ENCODE results near the gene SLC27A5. TPM values are rescaled to one million over a fixed set of nuclear protein-coding genes. Genes with fewer than 3 reads are reported as not detected.
"Not testable (repeated sequence)": the region's sequence is repeated elsewhere in the genome, so short reads cannot be mapped to it uniquely, and the experiment has no call there.

Gene SLC27A5
- total RNA-seq, 4 donors from 2014 or later = 2.0 to 9.1 (median 4.6) TPM

DNA sequence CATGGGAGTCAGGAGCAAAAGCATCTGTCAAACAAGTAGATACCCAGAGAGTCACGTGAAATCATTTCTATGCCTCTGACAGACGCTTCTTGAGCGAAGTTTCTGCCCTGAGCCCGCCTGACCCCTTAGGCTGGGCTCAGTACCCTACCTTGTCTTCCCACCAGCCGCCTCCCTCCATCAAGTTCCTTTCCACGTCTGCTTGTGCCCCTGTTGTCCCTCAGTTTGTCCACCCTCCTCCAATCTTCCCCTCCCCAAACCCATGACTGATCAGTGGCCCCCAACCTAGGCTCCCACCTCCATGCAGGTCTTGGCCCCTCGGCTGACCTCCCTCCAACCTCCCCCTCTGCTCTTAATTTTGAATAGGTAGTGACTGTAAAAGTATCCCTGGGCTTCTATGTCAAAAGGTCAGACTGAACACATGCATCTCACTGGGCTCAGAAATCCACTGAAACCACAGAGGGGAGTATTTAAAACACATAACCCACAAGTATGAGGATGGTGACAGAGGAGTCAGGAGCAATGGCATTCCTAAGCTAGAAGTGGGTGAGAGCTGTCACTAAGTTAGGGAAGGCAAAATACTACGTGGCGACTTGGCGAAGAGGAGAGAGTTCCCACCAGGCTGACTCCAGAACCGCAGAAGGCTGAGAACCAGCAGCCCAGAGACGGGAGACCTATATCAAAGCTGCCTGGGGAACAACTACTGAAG, 37.3 kb downstream of the SLC27A5 start:
- no peak overlapping the region for H3K4me3 ChIP-seq
- intact Hi-C loops (cut with DNase I; ENCODE audit: low total_unique reads) = no loop called here

DNA sequence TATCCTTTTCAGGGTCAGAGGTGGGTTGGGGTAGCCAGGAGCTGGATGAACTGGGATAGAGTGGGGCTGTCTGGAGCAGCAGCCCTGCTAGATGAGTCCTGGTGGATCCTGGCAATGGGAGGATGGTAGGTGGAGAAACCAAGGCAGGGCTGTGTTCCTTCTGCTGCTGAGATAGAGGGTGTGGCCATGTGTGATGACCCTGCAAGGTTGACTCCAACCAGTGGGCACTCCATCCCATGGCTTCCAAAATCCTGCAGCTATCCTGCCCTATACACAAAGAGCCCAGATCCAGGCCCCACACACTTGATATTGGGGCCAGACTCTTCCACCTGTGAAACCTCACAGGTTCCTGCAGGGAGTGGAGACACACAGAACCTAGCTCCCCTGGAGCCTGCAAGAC, 38.0 kb downstream of the SLC27A5 start:
- TF ChIP-seq, protein P1, sequence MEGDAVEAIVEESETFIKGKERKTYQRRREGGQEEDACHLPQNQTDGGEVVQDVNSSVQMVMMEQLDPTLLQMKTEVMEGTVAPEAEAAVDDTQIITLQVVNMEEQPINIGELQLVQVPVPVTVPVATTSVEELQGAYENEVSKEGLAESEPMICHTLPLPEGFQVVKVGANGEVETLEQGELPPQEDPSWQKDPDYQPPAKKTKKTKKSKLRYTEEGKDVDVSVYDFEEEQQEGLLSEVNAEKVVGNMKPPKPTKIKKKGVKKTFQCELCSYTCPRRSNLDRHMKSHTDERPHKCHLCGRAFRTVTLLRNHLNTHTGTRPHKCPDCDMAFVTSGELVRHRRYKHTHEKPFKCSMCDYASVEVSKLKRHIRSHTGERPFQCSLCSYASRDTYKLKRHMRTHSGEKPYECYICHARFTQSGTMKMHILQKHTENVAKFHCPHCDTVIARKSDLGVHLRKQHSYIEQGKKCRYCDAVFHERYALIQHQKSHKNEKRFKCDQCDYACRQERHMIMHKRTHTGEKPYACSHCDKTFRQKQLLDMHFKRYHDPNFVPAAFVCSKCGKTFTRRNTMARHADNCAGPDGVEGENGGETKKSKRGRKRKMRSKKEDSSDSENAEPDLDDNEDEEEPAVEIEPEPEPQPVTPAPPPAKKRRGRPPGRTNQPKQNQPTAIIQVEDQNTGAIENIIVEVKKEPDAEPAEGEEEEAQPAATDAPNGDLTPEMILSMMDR (IDR thresholded peaks at IDR 0.05 in 4 of 5, conservative IDR thresholded peaks at IDR 0.05 in 1 of 5) = no peak
- no peak for TF ChIP-seq POLR2A (IDR thresholded peaks at IDR 0.05)
- DNase-seq = no peak
- intact Hi-C loops (cut with DNase I; ENCODE audit: low total_unique reads) (no loop called here), in situ Hi-C loops (cut with MboI; ENCODE audit: low sequenced_read_pairs in 4 of 4) (no loop called here)
- no peaks in the 10 kb centered on the region for H3K9me3 ChIP-seq
- ATAC-seq = no peak
- H3K4me3 ChIP-seq = no peak overlapping the region
- H3K4me1 ChIP-seq = peaks cover 15 to 22% of the 10 kb centered on the region in 2 donors
- H3K27ac ChIP-seq = no peak overlapping the region
- H3K36me3 ChIP-seq = peaks cover 0 to 30% of the 10 kb centered on the region in 2 donors
- H3K27me3 ChIP-seq = no peaks in the 10 kb centered on the region

More for the DNA sequence above, 37.3 kb downstream of the SLC27A5 start:
- Histone ChIP-seq H3K27me3 (no peaks in the 10 kb centered on the region), H3K27ac (peak overlapping the region in 1 of 4 donors; percentile 89), H3K36me3 (peaks cover 0 to 29% of the 10 kb centered on the region in 2 donors), H3K9me3 (no peaks in the 10 kb centered on the region), H3K4me1 (peaks cover 15 to 22% of the 10 kb centered on the region in 2 donors)
- DNase-seq = no peak
- in situ Hi-C loops (cut with MboI; ENCODE audit: low sequenced_read_pairs in 4 of 4) = no loop called here
- ATAC-seq = no peak
- TF ChIP-seq, protein P1 (IDR thresholded peaks at IDR 0.05 in 4 of 5, conservative IDR thresholded peaks at IDR 0.05 in 1 of 5) = no peak
- no peak for TF ChIP-seq POLR2A (IDR thresholded peaks at IDR 0.05)

DNA sequence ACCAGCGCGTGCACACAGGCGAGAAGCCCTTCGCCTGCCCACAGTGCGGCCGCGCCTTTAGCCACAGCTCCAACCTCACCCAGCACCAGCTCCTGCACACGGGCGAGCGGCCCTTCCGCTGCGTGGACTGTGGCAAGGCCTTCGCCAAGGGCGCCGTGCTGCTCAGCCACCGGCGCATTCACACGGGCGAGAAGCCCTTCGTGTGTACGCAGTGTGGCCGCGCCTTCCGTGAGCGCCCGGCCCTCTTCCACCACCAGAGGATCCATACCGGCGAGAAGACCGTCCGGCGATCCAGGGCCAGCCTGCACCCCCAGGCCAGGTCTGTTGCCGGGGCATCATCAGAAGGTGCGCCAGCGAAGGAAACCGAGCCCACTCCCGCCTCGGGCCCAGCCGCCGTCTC, 40.1 kb downstream of the SLC27A5 start:
- Histone ChIP-seq H3K4me3 (no peak overlapping the region), H3K4me1 (peaks cover 16 to 23% of the 10 kb centered on the region in 2 donors), H3K27ac (no peak overlapping the region), H3K36me3 (peaks cover 0 to 30% of the 10 kb centered on the region in 2 donors), H3K27me3 (no peaks in the 10 kb centered on the region), H3K9me3 (no peaks in the 10 kb centered on the region)
- DNase-seq = no peak
- intact Hi-C loops (cut with DNase I; ENCODE audit: low total_unique reads) = no loop called here
- no peak for ATAC-seq
- TF ChIP-seq, protein P1 (IDR thresholded peaks at IDR 0.05 in 4 of 5, conservative IDR thresholded peaks at IDR 0.05 in 1 of 5) = no peak
- in situ Hi-C loops (cut with MboI; ENCODE audit: low sequenced_read_pairs in 4 of 4) = no loop called here

DNA sequence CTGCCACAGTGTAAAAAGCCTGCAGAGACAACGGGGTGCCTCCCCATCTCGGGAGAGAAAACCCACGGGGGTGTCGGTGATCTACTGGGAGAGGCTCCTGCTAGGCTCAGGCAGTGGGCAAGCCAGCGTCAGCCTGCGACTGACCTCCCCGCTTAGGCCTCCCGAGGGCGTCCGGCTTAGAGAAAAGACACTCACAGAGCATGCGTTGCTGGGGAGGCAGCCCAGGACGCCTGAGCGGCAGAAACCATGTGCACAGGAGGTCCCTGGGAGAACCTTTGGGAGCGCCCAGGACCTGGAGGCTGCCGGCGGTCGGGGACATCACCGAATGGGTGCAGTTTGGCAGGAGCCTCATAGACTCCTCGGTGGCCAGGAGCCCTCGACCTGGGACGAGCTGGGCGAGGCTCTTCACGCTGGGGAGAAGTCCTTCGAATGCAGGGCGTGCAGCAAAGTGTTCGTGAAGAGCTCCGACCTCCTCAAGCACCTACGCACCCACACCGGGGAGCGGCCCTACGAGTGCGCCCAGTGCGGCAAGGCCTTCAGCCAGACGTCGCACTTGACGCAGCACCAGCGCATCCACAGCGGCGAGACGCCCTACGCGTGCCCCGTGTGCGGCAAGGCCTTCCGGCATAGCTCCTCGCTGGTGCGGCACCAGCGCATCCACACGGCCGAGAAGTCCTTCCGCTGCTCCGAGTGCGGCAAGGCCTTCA, 40.8 kb downstream of the SLC27A5 start:
- DNase-seq; H3K27ac ChIP-seq; intact Hi-C loops (cut with DNase I; ENCODE audit: low total_unique reads); in situ Hi-C loops (cut with MboI; ENCODE audit: low sequenced_read_pairs in 4 of 4); H3K4me3 ChIP-seq; H3K9me3 ChIP-seq; H3K27me3 ChIP-seq; ATAC-seq: not testable (repeated sequence)
- peaks cover 0 to 30% of the 10 kb centered on the region in 2 donors for H3K36me3 ChIP-seq
- peaks cover 19 to 24% of the 10 kb centered on the region in 2 donors for H3K4me1 ChIP-seq

DNA sequence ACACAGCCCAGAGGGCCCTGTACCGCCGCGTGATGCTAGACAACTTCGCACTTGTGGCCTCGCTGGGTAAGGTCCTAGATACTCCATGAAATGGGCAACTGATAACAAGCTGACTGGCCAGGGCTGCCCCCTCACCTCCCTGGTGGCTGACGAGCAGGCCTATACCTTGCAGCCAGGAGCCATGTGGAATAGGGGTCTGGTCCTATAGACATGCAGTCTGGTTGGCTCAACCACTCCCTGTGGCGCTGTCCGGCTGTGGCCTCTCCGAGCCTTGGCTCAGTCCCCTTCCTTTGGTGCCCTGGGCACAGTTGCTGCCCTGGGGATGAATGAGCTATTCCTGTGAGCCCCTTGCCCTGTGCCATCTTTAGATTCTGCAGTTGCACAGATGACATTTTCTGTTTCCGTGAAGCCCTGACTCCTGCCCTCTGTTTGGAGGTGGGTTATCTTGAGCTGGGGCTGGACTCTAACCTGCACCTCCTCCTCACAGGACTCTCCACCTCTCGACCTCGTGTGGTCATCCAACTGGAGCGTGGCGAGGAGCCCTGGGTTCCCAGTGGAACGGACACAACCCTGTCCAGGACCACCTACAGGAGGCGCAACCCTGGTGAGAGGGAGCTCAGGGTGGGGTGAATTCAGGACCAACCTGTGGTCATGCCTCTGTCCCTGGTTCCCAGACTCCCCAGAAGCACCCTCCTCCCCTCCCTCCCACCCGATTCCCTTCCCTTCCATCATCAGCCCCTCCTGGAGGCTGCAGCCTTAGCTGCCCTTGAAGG, 42.4 kb downstream of the SLC27A5 start:
- TF ChIP-seq, protein P1 (IDR thresholded peaks at IDR 0.05 in 4 of 5, conservative IDR thresholded peaks at IDR 0.05 in 1 of 5) = no peak
- intact Hi-C loops (cut with DNase I; ENCODE audit: low total_unique reads) (loop anchor here (5.0 kb wide), 1 partner anchor 82 kb away; the partner anchor contains the start of gene RPS5), in situ Hi-C loops (cut with MboI; ENCODE audit: low sequenced_read_pairs in 4 of 4) (no loop called here)

More for the DNA sequence above, 42.4 kb downstream of the SLC27A5 start:
- peaks cover 0 to 30% of the 10 kb centered on the region in 2 donors for H3K36me3 ChIP-seq
- ATAC-seq (no peak), DNase-seq (no peak)
- H3K27me3 ChIP-seq = no peaks in the 10 kb centered on the region
- no peak overlapping the region for H3K4me3 ChIP-seq
- no peaks in the 10 kb centered on the region for H3K9me3 ChIP-seq
- H3K4me1 ChIP-seq = peaks cover 10 to 13% of the 10 kb centered on the region in 2 donors
- no peak overlapping the region for H3K27ac ChIP-seq

Measured in gastrocnemius medialis (tissue), 4 donors.